LNCaP clone FGC (cell line): ENCODE results near the gene ALG8.
"Not testable (repeated sequence)": the region's sequence is repeated elsewhere in the genome, so short reads cannot be mapped to it uniquely, and the experiment has no call there.

Experiments used
- DNase-seq: peaks from one replicate; pipeline ENCODE4 v3.0.0-alpha.2; 2011; ENCODE audit warnings: low read depth
- H3K4me3 ChIP-seq: 2 replicates; pipeline ENCODE4 v1.5.1; 2011; ENCODE audit warnings: mild to moderate bottlenecking, low read depth, low read length, control low read depth
- TF ChIP-seq, protein P1 (sequence below): IDR thresholded peaks from 2 replicates; pipeline ENCODE4 v1.5.1; 2012; ENCODE audit warnings: mild to moderate bottlenecking; ENCODE audit not compliant: control insufficient read depth, insufficient read depth; ENCODE audit errors: extremely low read depth

Gene ALG8

DNA sequence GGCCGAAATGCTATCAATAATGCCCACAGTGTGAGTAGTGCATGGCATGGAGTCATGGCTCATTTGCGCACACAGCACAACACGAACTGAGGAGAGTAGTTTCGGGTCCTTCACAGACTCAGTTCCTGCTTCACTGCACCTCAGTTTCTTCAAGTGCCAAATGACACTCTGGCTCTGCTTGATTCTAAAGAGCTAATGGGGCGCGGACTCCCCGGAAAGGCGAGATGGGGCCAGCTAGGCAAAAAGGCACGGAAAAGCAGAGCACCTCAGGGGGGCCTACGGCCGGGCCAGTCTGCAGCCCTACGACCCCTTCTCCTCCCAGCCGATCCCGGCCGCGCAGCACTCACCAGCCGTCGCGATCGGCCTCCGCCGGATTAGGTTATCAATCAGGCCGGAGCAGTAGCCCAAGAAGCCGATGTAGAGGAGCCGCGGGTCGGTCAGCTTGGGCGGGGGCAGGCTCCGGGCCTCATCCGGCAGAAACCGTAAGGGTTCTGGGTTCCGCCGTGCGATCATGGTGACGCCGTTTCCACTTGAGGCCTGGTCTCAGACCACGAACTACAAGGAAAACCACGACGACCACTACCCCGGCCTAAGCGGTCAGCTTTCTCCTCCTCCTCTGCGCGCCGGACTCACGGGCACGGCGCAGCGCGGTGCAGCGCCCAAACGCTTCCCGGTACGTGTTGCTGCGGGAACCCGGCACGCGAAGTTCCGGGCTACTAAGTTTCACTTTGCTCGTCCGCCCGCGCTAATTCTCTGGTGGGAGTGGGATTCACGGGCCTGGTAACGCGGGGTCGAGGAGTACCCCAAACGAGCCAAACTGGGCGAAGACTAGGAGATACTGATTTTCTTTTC is 60.0 kb downstream of the ALG8 start, which contains the start of gene NDUFC2:
NDUFC2 (minus strand) TSS at position 631 of the 852 bp plus-strand sequence; CDS start at position 513, 118 bp downstream.
- peak within 1 kb of the TSS; percentile 99 for H3K4me3 ChIP-seq
- TF ChIP-seq, protein P1, sequence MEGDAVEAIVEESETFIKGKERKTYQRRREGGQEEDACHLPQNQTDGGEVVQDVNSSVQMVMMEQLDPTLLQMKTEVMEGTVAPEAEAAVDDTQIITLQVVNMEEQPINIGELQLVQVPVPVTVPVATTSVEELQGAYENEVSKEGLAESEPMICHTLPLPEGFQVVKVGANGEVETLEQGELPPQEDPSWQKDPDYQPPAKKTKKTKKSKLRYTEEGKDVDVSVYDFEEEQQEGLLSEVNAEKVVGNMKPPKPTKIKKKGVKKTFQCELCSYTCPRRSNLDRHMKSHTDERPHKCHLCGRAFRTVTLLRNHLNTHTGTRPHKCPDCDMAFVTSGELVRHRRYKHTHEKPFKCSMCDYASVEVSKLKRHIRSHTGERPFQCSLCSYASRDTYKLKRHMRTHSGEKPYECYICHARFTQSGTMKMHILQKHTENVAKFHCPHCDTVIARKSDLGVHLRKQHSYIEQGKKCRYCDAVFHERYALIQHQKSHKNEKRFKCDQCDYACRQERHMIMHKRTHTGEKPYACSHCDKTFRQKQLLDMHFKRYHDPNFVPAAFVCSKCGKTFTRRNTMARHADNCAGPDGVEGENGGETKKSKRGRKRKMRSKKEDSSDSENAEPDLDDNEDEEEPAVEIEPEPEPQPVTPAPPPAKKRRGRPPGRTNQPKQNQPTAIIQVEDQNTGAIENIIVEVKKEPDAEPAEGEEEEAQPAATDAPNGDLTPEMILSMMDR, result no peak
- peak; percentile 52 for DNase-seq

DNA sequence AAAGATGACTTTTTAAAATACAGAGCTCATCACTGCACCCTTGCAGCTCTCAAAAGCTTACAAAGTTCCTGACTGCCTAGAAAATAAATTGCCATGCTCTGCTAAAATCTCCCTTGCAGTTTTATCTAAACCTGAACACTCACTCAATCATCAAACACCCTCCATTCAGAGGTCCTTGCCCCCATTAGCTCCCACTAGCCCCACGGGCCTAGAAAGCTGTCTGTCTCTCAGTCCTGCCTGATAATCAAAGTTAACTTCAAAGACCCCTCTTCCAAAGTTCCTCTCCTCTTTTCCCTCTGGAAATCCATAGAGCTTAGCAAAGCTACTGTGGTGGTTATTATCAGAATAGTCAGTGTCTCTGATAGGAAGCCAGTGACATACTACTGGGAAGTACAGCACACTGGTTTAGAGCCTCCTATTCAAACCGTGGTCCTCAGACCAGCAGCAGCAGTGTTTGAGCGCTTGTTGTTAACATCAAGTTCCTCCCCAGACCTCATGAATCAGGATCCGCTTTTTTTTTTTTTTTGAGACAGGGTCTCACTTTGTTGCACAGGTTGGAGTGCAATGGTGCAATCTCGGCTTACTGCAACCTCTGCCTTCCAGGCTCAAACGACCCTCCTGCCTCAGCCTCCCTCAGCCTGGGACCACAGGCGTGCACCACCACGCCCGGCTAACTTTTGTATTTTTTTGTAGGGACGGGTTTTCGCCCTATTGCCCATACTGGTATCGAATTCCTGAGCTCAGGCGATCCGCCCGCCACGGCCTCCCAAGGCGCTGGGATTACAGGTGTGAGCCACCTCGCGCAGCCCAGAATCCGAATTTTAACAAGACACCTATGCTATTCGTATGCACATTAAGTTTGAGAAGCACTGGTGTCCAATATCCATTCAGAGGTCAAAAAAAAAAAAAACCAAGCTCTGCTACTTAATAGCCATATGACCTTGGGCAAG is 60.9 kb downstream of the ALG8 start:
- peak overlapping the region; percentile 99 for H3K4me3 ChIP-seq
- TF ChIP-seq, protein P1, result no peak
- DNase-seq, result no peak

DNA sequence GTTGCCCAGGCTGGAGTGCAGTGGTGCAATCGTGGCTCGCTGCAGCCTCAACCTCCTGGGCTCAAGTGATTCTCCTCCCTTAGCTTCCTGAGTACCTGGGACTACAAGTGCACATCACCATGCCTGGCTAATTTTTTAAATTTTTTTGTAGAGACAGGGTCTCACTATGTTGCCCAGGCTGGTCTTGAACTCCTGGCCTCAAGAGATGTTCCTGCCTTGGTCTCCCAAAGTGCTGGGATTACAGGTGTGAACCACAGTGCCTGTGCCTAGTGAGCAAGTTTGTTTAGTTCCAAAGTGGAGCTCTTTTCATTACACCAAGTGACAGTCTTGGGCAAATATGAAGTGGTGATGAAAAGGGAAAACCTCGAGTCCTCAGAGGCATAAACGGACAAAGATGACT is 61.8 kb downstream of the ALG8 start:
- DNase-seq, result not testable (repeated sequence)
- H3K4me3 ChIP-seq, result peak overlapping the region; percentile 99

DNA sequence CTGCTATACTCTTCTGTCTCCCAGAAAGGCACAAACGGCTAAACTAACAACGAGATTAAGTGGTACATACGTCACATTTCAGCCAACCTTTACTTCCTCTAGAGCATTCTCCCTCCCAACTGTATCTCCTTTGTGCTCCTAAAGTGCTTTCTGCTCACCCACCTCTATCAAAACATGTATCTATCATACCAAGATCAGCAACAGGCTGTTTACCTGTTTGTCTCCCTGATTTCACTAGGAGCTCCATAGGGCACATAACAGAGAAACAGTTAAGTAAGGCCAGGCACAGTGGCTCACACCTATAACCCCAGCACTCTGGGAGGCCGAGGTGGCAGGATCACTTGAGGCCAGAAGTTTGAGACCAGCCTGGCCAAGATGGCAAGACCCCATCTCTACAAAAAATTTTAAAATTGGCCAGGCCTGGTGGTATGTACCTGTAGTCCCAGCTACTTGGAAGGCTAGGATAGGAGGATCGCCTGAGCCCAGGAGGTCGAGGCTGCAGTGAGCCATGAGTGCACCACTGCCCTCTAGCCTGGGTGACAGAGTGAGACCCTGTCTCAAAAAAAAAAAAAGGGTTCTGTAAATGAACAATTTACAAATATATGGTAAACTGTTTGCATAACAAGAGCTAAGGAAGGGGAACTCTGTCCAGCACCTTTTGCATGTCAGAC is 62.6 kb downstream of the ALG8 start:
- TF ChIP-seq, protein P1, result no peak
- DNase-seq, result no peak
- no peak overlapping the region for H3K4me3 ChIP-seq

DNA sequence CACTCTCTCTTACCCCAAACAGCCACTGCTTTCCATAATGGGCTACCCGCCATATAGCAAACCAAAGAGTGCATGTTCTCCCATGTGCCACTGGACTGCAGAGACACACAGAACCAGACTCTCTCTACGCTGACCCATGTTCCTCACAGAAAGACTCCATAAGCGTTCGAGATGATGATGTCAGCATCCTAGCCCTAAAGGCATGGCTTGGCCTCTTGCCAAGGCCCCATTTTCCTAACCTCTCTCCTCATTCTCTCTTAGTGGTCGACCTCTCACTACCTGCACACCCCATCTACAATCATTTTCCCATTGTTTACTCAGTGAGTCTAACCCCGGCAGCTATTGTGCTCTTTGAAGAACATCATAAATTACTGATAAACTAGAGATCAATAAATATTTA is 64.7 kb downstream of the ALG8 start:
- TF ChIP-seq, protein P1, result no peak
- no peak for DNase-seq
- no peak overlapping the region for H3K4me3 ChIP-seq

DNA sequence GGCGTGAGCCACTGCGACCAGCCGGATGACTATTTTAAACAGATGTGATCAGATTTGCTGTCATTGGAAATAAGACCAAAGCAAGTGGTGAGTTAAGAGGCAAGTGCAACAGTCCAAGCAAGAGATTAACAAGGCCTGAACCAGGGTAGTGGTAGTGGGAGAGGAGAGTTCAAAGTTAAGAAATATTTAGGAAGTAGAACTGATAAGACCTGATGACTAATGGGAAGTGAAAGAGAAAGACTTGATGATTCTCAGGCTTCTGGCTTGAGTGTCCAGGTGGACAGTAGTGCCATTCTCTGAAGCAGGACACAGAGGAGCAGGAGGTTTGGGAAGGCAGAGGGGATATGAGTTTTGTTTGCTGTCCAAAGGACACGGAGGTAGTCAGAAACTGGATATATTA is 67.0 kb downstream of the ALG8 start:
- DNase-seq, result no peak
- TF ChIP-seq, protein P1, result no peak
- no peak overlapping the region for H3K4me3 ChIP-seq

DNA sequence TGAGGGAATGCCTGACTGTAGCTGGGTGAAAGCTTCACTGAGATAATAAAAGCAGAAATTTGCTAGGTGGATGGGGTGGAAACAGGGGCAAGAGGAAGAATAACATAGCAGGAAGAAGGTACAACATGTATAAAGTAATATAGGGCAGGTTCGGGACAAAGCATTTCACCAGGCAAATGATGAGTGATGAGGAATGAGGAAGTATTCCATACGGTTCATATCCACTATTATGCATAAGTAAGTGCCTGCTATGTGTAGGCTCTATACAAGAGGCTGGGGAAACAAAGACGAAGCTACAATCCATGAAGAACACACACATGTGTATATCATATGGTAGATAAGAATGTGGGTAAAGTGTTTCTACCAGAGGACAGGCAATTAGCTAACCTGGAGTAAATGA is 67.7 kb downstream of the ALG8 start:
- no peak for DNase-seq
- TF ChIP-seq, protein P1, result no peak
- H3K4me3 ChIP-seq, result no peak overlapping the region
